CD8-positive, alpha-beta memory T cell (primary cell): ENCODE measurements around the gene AGPAT2. TPM values are rescaled to one million over a fixed set of nuclear protein-coding genes. Genes with fewer than 3 reads are reported as not detected.

Experiments used
- CTCF ChIA-PET: fragments of 350-600 bp; sonication (Branson Sonifier 250); formaldehyde crosslinking; loops from one replicate; lab custom pipeline; 2021; ENCODE audit warnings: antibody characterized with exemption; lab: Charles Lee
- POLR2A ChIA-PET: fragments of 350-600 bp; sonication (Branson Sonifier 250); formaldehyde crosslinking; loops from one replicate; lab custom pipeline; 2021; ENCODE audit warnings: antibody characterized with exemption; lab: Charles Lee
- DNase-seq, 5 donors: peaks; one replicate each; pipeline versions ENCODE4 v3.0.0 to v3.0.0-alpha.2; 2020 to 2022; ENCODE audit warnings: mixed read lengths in 1 of 5
- H3K27ac ChIP-seq: one replicate; pipeline ENCODE4 v1.7.0; 2013; ENCODE audit warnings: low read depth, mild to moderate bottlenecking, low read length, moderate library complexity
- H3K27me3 ChIP-seq: 2 replicates; pipeline ENCODE4 v1.7.0; 2013; ENCODE audit warnings: low read length, mild to moderate bottlenecking; ENCODE audit not compliant: insufficient read depth, poor library complexity, severe bottlenecking
- H3K36me3 ChIP-seq: 2 replicates; pipeline ENCODE4 v1.7.0; 2013; ENCODE audit warnings: mild to moderate bottlenecking, low read length, moderate library complexity; ENCODE audit not compliant: insufficient read depth
- H3K4me1 ChIP-seq: 2 replicates; pipeline ENCODE4 v1.7.0; 2013; ENCODE audit warnings: mild to moderate bottlenecking, low read length, moderate library complexity; ENCODE audit not compliant: insufficient read depth
- H3K4me3 ChIP-seq: 2 replicates; pipeline ENCODE4 v1.7.0; 2013; ENCODE audit warnings: mild to moderate bottlenecking, low read length
- H3K9me3 ChIP-seq: 2 replicates; pipeline ENCODE4 v1.7.0; 2013; ENCODE audit warnings: mild to moderate bottlenecking, low read length
- H3K27ac Mint-ChIP-seq, 8 donors: one replicate each; pipeline ENCODE4 v1.8.0; 2020 to 2021; ENCODE audit warnings: mixed read lengths in 8 of 8, mild to moderate bottlenecking in 6 of 8, inconsistent platforms in 3 of 8, moderate library complexity in 3 of 8
- H3K27me3 Mint-ChIP-seq, 2 donors: one replicate each; pipeline ENCODE4 v1.8.0; 2020 to 2021; ENCODE audit warnings: mixed read lengths in 2 of 2, mild to moderate bottlenecking in 1 of 2, moderate library complexity in 1 of 2
- H3K36me3 Mint-ChIP-seq, 3 donors: one replicate each; pipeline ENCODE4 v1.8.0; 2020 to 2021; ENCODE audit warnings: mixed read lengths in 3 of 3, inconsistent platforms in 1 of 3, mild to moderate bottlenecking in 1 of 3
- H3K4me1 Mint-ChIP-seq, 3 donors: one replicate each; pipeline ENCODE4 v1.8.0; 2020 to 2021; ENCODE audit warnings: mixed read lengths in 3 of 3, inconsistent platforms in 1 of 3, mild to moderate bottlenecking in 1 of 3
- H3K4me3 Mint-ChIP-seq, 7 donors: one replicate each; pipeline ENCODE4 v1.8.0; 2020 to 2021; ENCODE audit warnings: mixed read lengths in 7 of 7, mild to moderate bottlenecking in 6 of 7, moderate library complexity in 4 of 7, inconsistent platforms in 2 of 7
- H3K9me3 Mint-ChIP-seq, 5 donors: one replicate each; pipeline ENCODE4 v1.8.0; 2020 to 2022; ENCODE audit warnings: mixed read lengths in 5 of 5, mild to moderate bottlenecking in 3 of 5, moderate library complexity in 2 of 5, inconsistent platforms in 1 of 5
- polyA plus RNA-seq: library from polyadenylated mRNA; unstranded; fragments of 300-500 nt; fragmentation: Illumina TruSeq; gene quantifications from one replicate; pipeline ENCODE4 v1.2.3, GENCODE V29; 2021
- total RNA-seq, 2 experiments: library from RNA; stranded (reverse); gene quantifications; one replicate each; pipeline ENCODE4 v1.2.3, GENCODE V29; 2021

Gene AGPAT2
- total RNA-seq = 10 to 100 TPM; 17.4 to 18.4 TPM
- polyA plus RNA-seq = 32.5 TPM

- no peaks in the 10 kb centered on the region for H3K27me3 Mint-ChIP-seq
- no peaks in the 10 kb centered on the region for H3K36me3 Mint-ChIP-seq
- H3K27me3 ChIP-seq = no peaks in the 10 kb centered on the region
- DNase-seq = peak; percentile 31 to 64 (median 44)
- H3K4me3 ChIP-seq = peak within 1 kb of the TSS; percentile 37
- H3K36me3 ChIP-seq = no peaks in the 10 kb centered on the region
- no peaks in the 10 kb centered on the region for H3K9me3 Mint-ChIP-seq
- no peaks in the 10 kb centered on the region for H3K9me3 ChIP-seq
- peaks cover 11% of the 10 kb centered on the region for H3K4me1 ChIP-seq
- H3K4me1 Mint-ChIP-seq = peaks cover 0 to 8% (median 2%) of the 10 kb centered on the region in 3 donors
- peak within 1 kb of the TSS in 2 of 8 donors; percentile 12 to 78 for H3K27ac Mint-ChIP-seq
- ChIA-PET POLR2A (interaction anchor here (1.0 to 1.1 kb wide), 2 partner anchors 39 to 43 kb away, joined by 3 read pairs; no protein-coding TSS in a partner anchor), CTCF (interaction anchor here (1.0 kb wide), 1 partner anchor 15 kb away, joined by 4 read pairs; no protein-coding TSS in a partner anchor)
- peak within 1 kb of the TSS; percentile 65 for H3K27ac ChIP-seq
- peak within 1 kb of the TSS; percentile 74 to 92 (median 81) for H3K4me3 Mint-ChIP-seq
Measured at GRCh38 chr9:136686794-136687711, at the start of gene AGPAT2. Gene AGPAT2 (minus strand): TSS chr9:136687457. CDS start chr9:136687357, 100 bp downstream.

GRCh38 chr9:136735812-136736480 lies 48.7 kb upstream of the AGPAT2 start:
- no peak for DNase-seq
- H3K27ac Mint-ChIP-seq = no peak overlapping the region
- no peaks in the 10 kb centered on the region for H3K4me1 Mint-ChIP-seq
- Histone ChIP-seq H3K27me3 (no peaks in the 10 kb centered on the region), H3K27ac (no peak overlapping the region), H3K4me1 (no peaks in the 10 kb centered on the region), H3K36me3 (no peaks in the 10 kb centered on the region), H3K4me3 (no peak overlapping the region), H3K9me3 (no peaks in the 10 kb centered on the region)
- no peaks in the 10 kb centered on the region for H3K36me3 Mint-ChIP-seq
- no peaks in the 10 kb centered on the region for H3K9me3 Mint-ChIP-seq
- POLR2A ChIA-PET = no interaction called here
- no peak overlapping the region for H3K4me3 Mint-ChIP-seq
- peaks cover 0 to 1% of the 10 kb centered on the region in 2 donors for H3K27me3 Mint-ChIP-seq
- CTCF ChIA-PET = no interaction called here

DNA sequence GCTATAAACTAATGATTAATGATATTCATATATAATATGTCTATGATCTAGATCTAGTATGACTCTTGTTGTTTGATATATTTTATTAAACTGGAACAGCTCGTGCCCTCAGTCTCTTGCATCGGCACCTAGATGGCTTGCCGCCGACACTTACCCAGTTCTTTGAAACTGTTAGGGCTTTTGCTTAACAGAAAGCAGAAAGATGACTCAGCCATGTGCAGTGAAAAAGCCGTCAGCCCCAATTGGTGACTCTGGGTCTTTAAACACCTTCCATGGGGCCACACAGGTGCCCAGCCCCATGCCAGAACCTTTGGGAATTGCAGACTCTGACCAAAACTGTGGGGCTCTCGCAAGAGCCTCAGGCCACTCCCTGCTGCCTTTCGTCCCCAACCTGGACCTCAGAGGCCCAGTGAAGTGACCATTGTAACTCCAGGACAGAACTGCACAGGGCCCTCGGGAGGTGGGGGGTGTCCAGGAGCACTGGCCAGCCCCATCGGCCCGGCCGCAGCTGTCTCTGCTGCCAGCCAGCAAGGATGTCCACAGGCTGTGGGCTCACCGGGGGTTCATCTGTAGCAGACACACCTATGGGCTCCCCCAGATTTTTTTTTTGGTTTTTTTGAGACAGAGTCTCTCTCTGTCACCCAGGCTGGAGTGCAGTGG lies 47.7 kb upstream of the AGPAT2 start:
- Histone ChIP-seq H3K36me3 (no peaks in the 10 kb centered on the region), H3K27me3 (no peaks in the 10 kb centered on the region), H3K4me3 (no peak overlapping the region), H3K9me3 (no peaks in the 10 kb centered on the region), H3K4me1 (no peaks in the 10 kb centered on the region), H3K27ac (no peak overlapping the region)
- no peak for DNase-seq
- H3K27me3 Mint-ChIP-seq = peaks cover 0 to 1% of the 10 kb centered on the region in 2 donors
- H3K4me3 Mint-ChIP-seq = no peak overlapping the region
- H3K36me3 Mint-ChIP-seq = no peaks in the 10 kb centered on the region
- no peaks in the 10 kb centered on the region for H3K4me1 Mint-ChIP-seq
- CTCF ChIA-PET = no interaction called here
- POLR2A ChIA-PET = no interaction called here
- peak overlapping the region in 1 of 8 donors; percentile 84 for H3K27ac Mint-ChIP-seq
- H3K9me3 Mint-ChIP-seq = no peaks in the 10 kb centered on the region

- peaks cover 0 to 1% of the 10 kb centered on the region in 2 donors for H3K27me3 Mint-ChIP-seq
- Histone ChIP-seq H3K4me1 (peaks cover 4% of the 10 kb centered on the region), H3K36me3 (no peaks in the 10 kb centered on the region), H3K27ac (no peak overlapping the region), H3K4me3 (no peak overlapping the region), H3K27me3 (no peaks in the 10 kb centered on the region), H3K9me3 (no peaks in the 10 kb centered on the region)
- POLR2A ChIA-PET = no interaction called here
- H3K9me3 Mint-ChIP-seq = no peaks in the 10 kb centered on the region
- no peaks in the 10 kb centered on the region for H3K4me1 Mint-ChIP-seq
- H3K36me3 Mint-ChIP-seq = no peaks in the 10 kb centered on the region
- no peak for DNase-seq
- H3K27ac Mint-ChIP-seq = peak overlapping the region in 1 of 8 donors; percentile 81
- CTCF ChIA-PET = no interaction called here
- H3K4me3 Mint-ChIP-seq = no peak overlapping the region
Measured at GRCh38 chr9:136733611-136734010, 46.4 kb upstream of the AGPAT2 start.

DNA sequence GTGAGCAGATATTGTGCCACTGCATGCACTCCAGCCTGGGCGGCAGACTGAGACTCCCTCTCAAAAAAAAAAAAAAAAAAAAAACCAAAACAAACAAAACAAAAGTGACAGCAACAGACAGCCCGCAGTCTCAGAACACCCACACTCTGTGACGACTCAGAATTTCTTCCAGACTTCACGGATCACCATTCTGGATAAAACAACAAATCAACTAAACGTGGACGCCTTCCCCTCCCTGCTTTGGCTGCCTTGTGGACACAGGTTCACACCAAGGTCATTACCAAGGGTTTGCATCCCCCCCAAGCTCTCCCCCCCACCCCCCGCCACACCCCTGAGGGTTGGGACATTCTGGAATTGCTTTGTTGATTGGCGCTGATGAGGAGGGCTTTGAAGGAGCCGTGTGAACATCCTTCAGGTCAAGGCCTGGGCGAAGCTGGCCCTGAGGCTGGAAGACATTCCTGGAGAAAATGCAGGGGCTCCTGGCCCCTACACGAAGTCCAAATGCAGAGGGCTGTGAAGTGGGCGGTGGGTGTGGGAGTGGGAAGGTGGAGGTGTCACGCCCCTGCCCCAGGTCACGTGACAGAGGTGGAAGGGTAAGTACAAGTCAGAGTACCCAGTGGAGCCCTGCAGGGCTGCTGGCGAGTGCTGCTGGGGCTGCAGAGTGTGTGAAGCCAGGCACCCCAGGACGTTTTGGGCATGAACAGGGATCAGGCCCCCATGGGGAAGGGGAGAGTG lies 45.4 kb upstream of the AGPAT2 start:
- peaks cover 0 to 1% (median 0%) of the 10 kb centered on the region in 3 donors for H3K36me3 Mint-ChIP-seq
- Histone ChIP-seq H3K4me1 (peaks cover 5% of the 10 kb centered on the region), H3K9me3 (no peaks in the 10 kb centered on the region), H3K27ac (no peak overlapping the region), H3K4me3 (no peak overlapping the region), H3K27me3 (no peaks in the 10 kb centered on the region), H3K36me3 (no peaks in the 10 kb centered on the region)
- DNase-seq = no peak
- H3K27ac Mint-ChIP-seq = peak overlapping the region in 1 of 8 donors; percentile 32
- peaks cover 0 to under 1% (median 0%) of the 10 kb centered on the region in 3 donors for H3K4me1 Mint-ChIP-seq
- no peaks in the 10 kb centered on the region for H3K9me3 Mint-ChIP-seq
- ChIA-PET POLR2A (no interaction called here), CTCF (no interaction called here)
- H3K27me3 Mint-ChIP-seq = peaks cover 0 to under 1% of the 10 kb centered on the region in 2 donors
- H3K4me3 Mint-ChIP-seq = no peak overlapping the region

- Mint-ChIP-seq H3K27ac (peak overlapping the region in 2 of 8 donors; percentile 60 to 83), H3K36me3 (peaks cover 4 to 23% (median 6%) of the 10 kb centered on the region in 3 donors), H3K27me3 (peaks cover 0 to 7% of the 10 kb centered on the region in 2 donors), H3K4me3 (peak overlapping the region in 4 of 7 donors; percentile 12 to 83 (median 52)), H3K4me1 (peaks cover 16 to 23% (median 17%) of the 10 kb centered on the region in 3 donors), H3K9me3 (no peaks in the 10 kb centered on the region)
- Histone ChIP-seq H3K36me3 (peaks cover 17% of the 10 kb centered on the region), H3K4me3 (no peak overlapping the region), H3K27me3 (no peaks in the 10 kb centered on the region), H3K4me1 (peaks cover 28% of the 10 kb centered on the region), H3K9me3 (no peaks in the 10 kb centered on the region), H3K27ac (no peak overlapping the region)
- ChIA-PET POLR2A (interaction anchor here (1.4 kb wide), 1 partner anchor 43 kb away, joined by 3 read pairs; the partner anchor contains the start of gene AGPAT2), CTCF (interaction anchor here (0.9 kb wide), 1 partner anchor 58 kb away, joined by 3 read pairs; no protein-coding TSS in a partner anchor)
- no peak for DNase-seq
Measured at GRCh38 chr9:136729926-136730325, 42.7 kb upstream of the AGPAT2 start.

DNA sequence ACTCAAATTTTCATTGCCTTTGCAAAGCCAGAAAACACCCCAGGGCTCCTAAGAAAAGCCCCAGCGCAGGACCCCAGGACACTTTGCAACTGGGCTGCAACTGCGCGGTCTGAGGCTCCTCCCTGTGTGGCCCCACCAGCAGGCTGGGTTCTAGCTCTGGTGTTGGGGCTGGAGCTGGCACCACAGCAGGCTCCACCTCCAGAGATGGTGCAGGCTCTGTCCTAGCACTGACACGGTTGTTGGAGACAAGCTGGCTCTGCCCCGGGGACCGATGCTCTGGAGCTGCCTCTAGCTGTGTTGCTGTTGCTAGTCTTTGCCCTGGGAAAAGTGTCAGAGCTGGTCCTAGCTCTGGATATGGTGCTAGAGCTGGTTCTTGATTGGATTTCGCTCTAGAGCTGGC lies 41.9 kb upstream of the AGPAT2 start:
- peaks cover 21% of the 10 kb centered on the region for H3K36me3 ChIP-seq
- H3K9me3 ChIP-seq = no peaks in the 10 kb centered on the region
- Mint-ChIP-seq H3K4me3 (peak overlapping the region; percentile 12 to 83 (median 50)), H3K27me3 (peaks cover 0 to 7% of the 10 kb centered on the region in 2 donors), H3K9me3 (no peaks in the 10 kb centered on the region), H3K27ac (peak overlapping the region in 2 of 8 donors; percentile 9 to 83), H3K4me1 (peaks cover 21 to 30% (median 22%) of the 10 kb centered on the region in 3 donors), H3K36me3 (peaks cover 8 to 31% (median 9%) of the 10 kb centered on the region in 3 donors)
- H3K27ac ChIP-seq = peak overlapping the region; percentile 31
- CTCF ChIA-PET = interaction anchor here (0.9 to 1.9 kb wide), 3 partner anchors 12 to 306 kb away, joined by 3 to 11 read pairs (median 3); no protein-coding TSS in a partner anchor
- H3K4me1 ChIP-seq = peaks cover 28% of the 10 kb centered on the region
- no peak for DNase-seq
- peak overlapping the region; percentile 98 for H3K4me3 ChIP-seq
- H3K27me3 ChIP-seq = no peaks in the 10 kb centered on the region
- POLR2A ChIA-PET = interaction anchor here (1.2 to 1.4 kb wide), 2 partner anchors 42 to 635 kb away, joined by 3 read pairs; partner anchors contain the start of gene AGPAT2
